Loucy (cell line): Measurements from ENCODE around the gene GPC5.

ENCODE experiments used
- EZH2phosphoT487 ChIP-seq: fragments of 200-600 bp; IDR thresholded peaks from 2 replicates; pipeline ENCODE4 v1.6.1; 2018; ENCODE audit warnings: antibody characterized with exemption, mild to moderate bottlenecking, moderate library complexity, borderline replicate concordance
- TF ChIP-seq, protein P1 (sequence below): fragments of 200-600 bp; sonication (generic); conservative IDR thresholded peaks from 2 replicates; pipeline ENCODE4 v1.5.1; 2014; ENCODE audit warnings: mild to moderate bottlenecking, antibody characterized with exemption, low read length

DNA sequence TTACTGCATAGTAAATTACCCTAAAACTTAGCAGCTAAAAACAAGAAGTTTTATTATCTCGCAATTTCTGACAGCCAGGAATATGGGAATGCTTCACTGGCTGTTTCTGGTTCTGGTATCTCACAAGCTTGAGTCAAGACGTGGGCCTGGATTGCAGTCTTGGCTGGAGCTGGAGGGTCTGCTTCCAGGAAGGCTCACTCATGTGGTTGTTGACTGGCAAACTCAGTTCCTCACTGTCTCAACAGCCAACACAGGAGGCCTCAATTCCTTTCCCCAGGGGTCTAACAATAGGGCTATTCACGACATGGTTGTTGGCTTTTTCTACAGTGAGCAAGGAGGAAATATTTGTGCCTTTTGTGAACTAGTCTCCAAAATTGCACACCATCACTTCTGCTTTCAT, 146.3 kb downstream of the GPC5 start:
- TF ChIP-seq, protein P1, sequence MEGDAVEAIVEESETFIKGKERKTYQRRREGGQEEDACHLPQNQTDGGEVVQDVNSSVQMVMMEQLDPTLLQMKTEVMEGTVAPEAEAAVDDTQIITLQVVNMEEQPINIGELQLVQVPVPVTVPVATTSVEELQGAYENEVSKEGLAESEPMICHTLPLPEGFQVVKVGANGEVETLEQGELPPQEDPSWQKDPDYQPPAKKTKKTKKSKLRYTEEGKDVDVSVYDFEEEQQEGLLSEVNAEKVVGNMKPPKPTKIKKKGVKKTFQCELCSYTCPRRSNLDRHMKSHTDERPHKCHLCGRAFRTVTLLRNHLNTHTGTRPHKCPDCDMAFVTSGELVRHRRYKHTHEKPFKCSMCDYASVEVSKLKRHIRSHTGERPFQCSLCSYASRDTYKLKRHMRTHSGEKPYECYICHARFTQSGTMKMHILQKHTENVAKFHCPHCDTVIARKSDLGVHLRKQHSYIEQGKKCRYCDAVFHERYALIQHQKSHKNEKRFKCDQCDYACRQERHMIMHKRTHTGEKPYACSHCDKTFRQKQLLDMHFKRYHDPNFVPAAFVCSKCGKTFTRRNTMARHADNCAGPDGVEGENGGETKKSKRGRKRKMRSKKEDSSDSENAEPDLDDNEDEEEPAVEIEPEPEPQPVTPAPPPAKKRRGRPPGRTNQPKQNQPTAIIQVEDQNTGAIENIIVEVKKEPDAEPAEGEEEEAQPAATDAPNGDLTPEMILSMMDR = no peak
- no peak for TF ChIP-seq EZH2phosphoT487
